Glutamatergic neuron (in vitro differentiated cells): ENCODE data around the gene SMC5. TPM values are rescaled to one million over a fixed set of nuclear protein-coding genes. Genes with fewer than 3 reads are reported as not detected.

Experiments
- DNase-seq: peaks from one replicate; pipeline ENCODE4 v3.0.0; 2022
- H3K27ac Mint-ChIP-seq: one replicate; pipeline ENCODE4 v1.8.0; 2020; ENCODE audit warnings: mild to moderate bottlenecking, mixed read lengths, inconsistent platforms; ENCODE audit not compliant: unreplicated experiment
- H3K27me3 Mint-ChIP-seq: one replicate; pipeline ENCODE4 v1.8.0; 2020; ENCODE audit warnings: mild to moderate bottlenecking, moderate library complexity, mixed read lengths, inconsistent platforms; ENCODE audit not compliant: unreplicated experiment
- H3K36me3 Mint-ChIP-seq: one replicate; pipeline ENCODE4 v1.8.0; 2020; ENCODE audit warnings: mild to moderate bottlenecking, mixed read lengths, inconsistent platforms; ENCODE audit not compliant: unreplicated experiment
- H3K4me1 Mint-ChIP-seq: one replicate; pipeline ENCODE4 v1.8.0; 2020; ENCODE audit warnings: mild to moderate bottlenecking, low read depth, mixed read lengths, inconsistent platforms; ENCODE audit not compliant: unreplicated experiment
- H3K4me3 Mint-ChIP-seq: one replicate; pipeline ENCODE4 v1.8.0; 2020; ENCODE audit warnings: mild to moderate bottlenecking, mixed read lengths, inconsistent platforms; ENCODE audit not compliant: unreplicated experiment
- H3K9me3 Mint-ChIP-seq: one replicate; pipeline ENCODE4 v1.8.0; 2020; ENCODE audit warnings: mild to moderate bottlenecking, moderate library complexity, mixed read lengths, inconsistent platforms; ENCODE audit not compliant: unreplicated experiment
- CTCF ChIP-seq: fragments of 200-600 bp; sonication (generic); IDR thresholded peaks from one replicate; pipeline ENCODE4 v1.5.0; 2021; ENCODE audit not compliant: partially characterized antibody, unreplicated experiment
- total RNA-seq: library from RNA; stranded (reverse); fragmentation: NEBNext Ultra II Directional; extraction: Animal tissue kit (Norgen Biotek cat#: 25700); gene quantifications from one replicate; pipeline ENCODE4 v1.2.1, GENCODE V29; 2021; ENCODE audit not compliant: unreplicated experiment

The SMC5 gene
- total RNA-seq, 1 donor from 2014 or later: 16.5 TPM

- H3K9me3 Mint-ChIP-seq: no peaks in the 10 kb centered on the region
- H3K27me3 Mint-ChIP-seq: no peaks in the 10 kb centered on the region
- H3K27ac Mint-ChIP-seq: no peak overlapping the region
- no peak overlapping the region for H3K4me3 Mint-ChIP-seq
- no peak for TF ChIP-seq CTCF
- no peaks in the 10 kb centered on the region for H3K36me3 Mint-ChIP-seq
- peaks cover 6% of the 10 kb centered on the region for H3K4me1 Mint-ChIP-seq
- no peak for DNase-seq
These were observed 27.3 kb downstream of the SMC5 start for GRCh38 chr9:70285981-70286598.

GRCh38 chr9:70290626-70291025, 31.8 kb downstream of the SMC5 start:
- no peak for DNase-seq
- H3K9me3 Mint-ChIP-seq: peaks cover 12% of the 10 kb centered on the region
- peaks cover 18% of the 10 kb centered on the region for H3K36me3 Mint-ChIP-seq
- no peak overlapping the region for H3K4me3 Mint-ChIP-seq
- H3K4me1 Mint-ChIP-seq: peaks cover 13% of the 10 kb centered on the region
- no peak overlapping the region for H3K27ac Mint-ChIP-seq
- H3K27me3 Mint-ChIP-seq: no peaks in the 10 kb centered on the region
- TF ChIP-seq CTCF: no peak

GRCh38 chr9:70291446-70291845, 32.7 kb downstream of the SMC5 start:
- Mint-ChIP-seq H3K36me3 (peaks cover 18% of the 10 kb centered on the region), H3K4me3 (no peak overlapping the region), H3K4me1 (peaks cover 13% of the 10 kb centered on the region), H3K27ac (no peak overlapping the region), H3K9me3 (peaks cover 12% of the 10 kb centered on the region), H3K27me3 (no peaks in the 10 kb centered on the region)
- no peak for TF ChIP-seq CTCF
- DNase-seq: no peak

GRCh38 chr9:70292253-70292652, 33.5 kb downstream of the SMC5 start:
- DNase-seq: no peak
- peaks cover 12% of the 10 kb centered on the region for H3K9me3 Mint-ChIP-seq
- H3K4me3 Mint-ChIP-seq: no peak overlapping the region
- no peak for TF ChIP-seq CTCF
- peaks cover 13% of the 10 kb centered on the region for H3K4me1 Mint-ChIP-seq
- no peak overlapping the region for H3K27ac Mint-ChIP-seq
- H3K36me3 Mint-ChIP-seq: peaks cover 18% of the 10 kb centered on the region
- H3K27me3 Mint-ChIP-seq: no peaks in the 10 kb centered on the region

GRCh38 chr9:70293214-70293613, 34.4 kb downstream of the SMC5 start:
- H3K4me1 Mint-ChIP-seq: peaks cover 13% of the 10 kb centered on the region
- H3K27me3 Mint-ChIP-seq: no peaks in the 10 kb centered on the region
- TF ChIP-seq CTCF: no peak
- H3K4me3 Mint-ChIP-seq: peak overlapping the region; percentile 0
- DNase-seq: no peak
- H3K36me3 Mint-ChIP-seq: peaks cover 18% of the 10 kb centered on the region
- peaks cover 12% of the 10 kb centered on the region for H3K9me3 Mint-ChIP-seq
- no peak overlapping the region for H3K27ac Mint-ChIP-seq
